Cardiac fibroblast (primary cell): ENCODE results near the gene TCF23.
"Not testable (repeated sequence)": the region's sequence is repeated elsewhere in the genome, so short reads cannot be mapped to it uniquely, and the experiment has no call there.

Source experiments
- DNase-seq, 2 donors: peaks; one replicate each; pipeline versions ENCODE4 v3.0.0 to v3.0.0-alpha.2; 2010; ENCODE audit warnings: low read depth in 2 of 2
- H3K4me3 ChIP-seq, 2 donors: replicated peaks in 1 of 2; 1 replicate in 1 of 2; 2 replicates in 1 of 2; pipeline ENCODE4 v1.5.1; 2011; ENCODE audit warnings: low read depth in 2 of 2, low read length in 2 of 2, mild to moderate bottlenecking in 2 of 2, moderate library complexity in 1 of 2
- TF ChIP-seq, protein P1 (sequence below): IDR thresholded peaks from one replicate; pipeline ENCODE4 v1.5.1; 2011; ENCODE audit warnings: low read depth, mild to moderate bottlenecking, low read length, inconsistent platforms

Gene TCF23

GRCh38 chr2:27194538-27195354, 45.9 kb downstream of the TCF23 start:
- H3K4me3 ChIP-seq: no peak overlapping the region
- TF ChIP-seq, protein P1, sequence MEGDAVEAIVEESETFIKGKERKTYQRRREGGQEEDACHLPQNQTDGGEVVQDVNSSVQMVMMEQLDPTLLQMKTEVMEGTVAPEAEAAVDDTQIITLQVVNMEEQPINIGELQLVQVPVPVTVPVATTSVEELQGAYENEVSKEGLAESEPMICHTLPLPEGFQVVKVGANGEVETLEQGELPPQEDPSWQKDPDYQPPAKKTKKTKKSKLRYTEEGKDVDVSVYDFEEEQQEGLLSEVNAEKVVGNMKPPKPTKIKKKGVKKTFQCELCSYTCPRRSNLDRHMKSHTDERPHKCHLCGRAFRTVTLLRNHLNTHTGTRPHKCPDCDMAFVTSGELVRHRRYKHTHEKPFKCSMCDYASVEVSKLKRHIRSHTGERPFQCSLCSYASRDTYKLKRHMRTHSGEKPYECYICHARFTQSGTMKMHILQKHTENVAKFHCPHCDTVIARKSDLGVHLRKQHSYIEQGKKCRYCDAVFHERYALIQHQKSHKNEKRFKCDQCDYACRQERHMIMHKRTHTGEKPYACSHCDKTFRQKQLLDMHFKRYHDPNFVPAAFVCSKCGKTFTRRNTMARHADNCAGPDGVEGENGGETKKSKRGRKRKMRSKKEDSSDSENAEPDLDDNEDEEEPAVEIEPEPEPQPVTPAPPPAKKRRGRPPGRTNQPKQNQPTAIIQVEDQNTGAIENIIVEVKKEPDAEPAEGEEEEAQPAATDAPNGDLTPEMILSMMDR: no peak
- peak in 1 of 2 donors; percentile 45 for DNase-seq

GRCh38 chr2:27195799-27196198, 47.0 kb downstream of the TCF23 start:
- not testable (repeated sequence) for DNase-seq, H3K4me3 ChIP-seq

DNA sequence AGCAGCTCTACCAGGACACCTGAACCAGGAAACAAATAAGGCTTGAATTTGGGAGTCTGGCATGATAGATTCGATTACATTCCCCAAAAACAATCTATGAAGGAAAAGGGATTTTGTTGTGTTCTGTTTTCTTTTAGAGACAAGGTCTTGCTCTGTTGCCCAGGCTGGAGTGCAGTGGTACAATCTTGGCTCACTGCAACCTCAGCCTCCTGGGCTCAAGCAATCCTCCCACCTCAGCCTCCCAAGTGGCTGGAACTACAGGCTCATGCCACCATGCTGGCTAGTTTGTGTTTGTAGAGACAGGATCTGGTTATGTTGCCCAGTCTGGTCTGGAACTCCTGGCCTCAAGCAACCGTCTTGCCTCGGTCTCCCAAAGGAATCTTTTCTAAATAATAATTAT, 49.3 kb downstream of the TCF23 start:
- H3K4me3 ChIP-seq, DNase-seq: not testable (repeated sequence)

DNA sequence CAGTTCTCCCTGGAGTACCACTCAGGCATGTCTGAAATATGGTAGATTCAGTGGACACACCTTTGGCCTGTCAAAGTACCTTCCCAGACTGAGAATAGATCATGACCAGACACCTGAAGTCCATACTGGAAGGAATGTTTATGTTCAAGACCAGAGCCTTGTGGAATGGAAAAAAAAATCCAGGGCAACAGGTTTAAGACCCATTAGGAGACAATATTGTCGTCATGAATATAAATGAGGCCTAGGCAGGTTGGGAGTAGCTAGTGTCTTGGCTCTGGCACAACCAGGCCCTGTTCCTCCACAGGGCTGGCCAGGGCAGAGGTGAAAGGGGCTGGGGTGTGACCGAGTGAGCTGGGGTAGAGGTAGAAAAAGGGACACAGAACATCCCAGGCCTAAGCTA, 49.8 kb downstream of the TCF23 start:
- TF ChIP-seq, protein P1: no peak

DNA sequence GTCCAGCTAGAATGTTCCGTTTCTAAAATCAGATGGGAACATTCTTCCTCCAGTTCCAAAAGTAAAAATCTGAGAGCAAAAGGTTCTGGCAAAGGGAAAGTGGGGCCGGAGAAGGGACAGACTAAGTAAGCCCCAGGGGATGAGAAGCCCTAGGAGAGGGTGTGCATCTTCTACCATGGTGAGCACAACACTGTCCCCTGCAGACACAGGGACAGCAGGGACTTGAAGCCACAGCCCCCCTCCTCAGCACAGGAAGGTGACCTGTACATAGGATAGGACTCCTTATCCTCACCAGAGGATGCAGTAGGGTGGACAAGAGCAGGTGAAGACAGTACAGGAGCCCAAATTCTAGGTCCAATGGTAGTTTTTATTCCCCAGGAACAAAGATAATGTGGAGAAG, 50.4 kb downstream of the TCF23 start:
- TF ChIP-seq, protein P1: no peak
- no peak for DNase-seq
- H3K4me3 ChIP-seq: no peak overlapping the region

More for the DNA sequence above, 49.8 kb downstream of the TCF23 start:
- DNase-seq: no peak
- no peak overlapping the region for H3K4me3 ChIP-seq

GRCh38 chr2:27201675-27202074, 52.9 kb downstream of the TCF23 start:
- no peak overlapping the region for H3K4me3 ChIP-seq
- TF ChIP-seq, protein P1: no peak
- DNase-seq: no peak

DNA sequence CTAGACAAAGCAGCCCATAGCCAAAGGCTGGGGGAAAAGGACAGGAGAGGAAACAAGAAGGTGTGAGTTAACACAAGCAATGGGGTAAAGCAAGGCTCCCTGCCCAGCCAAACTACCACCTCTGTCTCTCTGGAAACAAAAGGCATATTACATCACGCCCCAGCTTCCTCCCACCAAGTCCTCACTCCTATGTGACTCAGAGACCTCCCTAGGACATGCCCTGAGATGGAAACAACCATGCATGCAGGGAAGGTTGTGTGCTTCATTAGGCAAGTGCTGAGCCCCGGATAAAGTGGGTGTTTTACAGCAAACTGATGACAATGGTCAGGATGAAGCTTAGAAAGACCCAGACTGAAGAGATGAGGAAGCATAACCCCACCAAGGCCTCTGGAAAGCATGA, 54.0 kb downstream of the TCF23 start:
- TF ChIP-seq, protein P1: no peak
- peak; percentile 31 to 71 for DNase-seq
- no peak overlapping the region for H3K4me3 ChIP-seq

- TF ChIP-seq, protein P1: no peak
- DNase-seq: no peak
- H3K4me3 ChIP-seq: no peak overlapping the region
Observed at GRCh38 chr2:27203741-27204140, 54.9 kb downstream of the TCF23 start.
